Stromal cell of bone marrow (primary cell): ENCODE data around the gene KLF3.
A peak's percentile ranks its signal among the peaks of the same experiment; 100 is the strongest.

Experiments used
- DNase-seq: peaks from one replicate; pipeline ENCODE4 v3.0.0-alpha.2; 2012; ENCODE audit warnings: low read depth

KLF3 gene

DNA sequence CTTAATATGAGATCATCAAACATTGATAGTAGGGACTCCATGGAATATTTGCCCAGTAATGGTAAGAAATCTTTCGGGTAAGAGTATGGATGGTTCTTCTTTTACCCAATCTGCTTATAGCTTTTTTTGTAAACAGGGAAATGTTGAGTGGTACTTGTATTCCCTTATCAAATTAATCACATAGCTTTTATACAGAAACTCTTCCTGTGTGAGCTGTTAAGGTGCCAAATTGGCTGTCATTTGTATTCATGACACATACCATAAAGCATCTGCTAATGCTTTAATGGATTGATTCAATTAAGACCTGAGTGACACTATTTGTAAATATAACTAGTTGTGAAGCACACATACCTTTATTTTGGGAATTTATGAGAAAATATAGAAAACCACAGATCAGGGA lies 34.2 kb downstream of the KLF3 start:
- DNase-seq, result no peak

DNA sequence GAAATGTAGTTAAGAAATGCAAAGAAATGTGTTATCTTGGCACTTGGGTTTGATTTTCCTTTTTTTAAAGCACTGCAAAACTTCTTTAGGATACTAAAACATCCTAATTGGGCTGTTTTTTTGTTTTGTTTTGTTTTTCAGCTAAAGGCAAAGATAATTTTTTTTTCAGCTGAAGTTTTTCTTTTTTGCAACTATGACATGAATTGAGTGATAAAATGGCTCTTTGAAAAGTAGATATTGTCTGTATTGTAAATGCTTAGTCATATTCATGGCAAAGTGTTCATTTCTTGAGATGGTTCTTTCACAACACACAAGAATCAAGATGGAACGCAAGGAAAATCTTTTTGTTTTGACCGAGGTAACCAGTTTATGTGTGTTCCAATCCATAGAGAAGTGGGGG lies 35.1 kb downstream of the KLF3 start:
- DNase-seq, result no peak

DNA sequence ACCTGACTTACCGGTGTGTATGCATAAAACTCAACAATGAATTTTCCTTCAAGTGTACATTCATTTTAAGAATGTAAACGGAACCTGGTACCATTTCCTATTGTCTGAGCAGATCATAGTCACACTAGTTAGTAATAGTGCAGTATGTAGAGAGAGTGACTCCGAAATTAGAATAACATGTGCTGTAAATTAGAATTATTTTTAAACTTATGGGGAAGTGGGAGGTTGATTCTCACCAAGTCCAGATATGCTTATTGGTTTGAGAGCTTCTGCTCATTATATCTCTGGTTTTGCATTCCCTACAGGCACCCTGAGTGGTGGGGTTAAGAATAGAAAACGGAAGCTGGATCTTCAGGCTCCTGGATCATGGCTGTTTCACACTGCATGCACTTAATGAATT lies 39.6 kb downstream of the KLF3 start:
- no peak for DNase-seq

DNA sequence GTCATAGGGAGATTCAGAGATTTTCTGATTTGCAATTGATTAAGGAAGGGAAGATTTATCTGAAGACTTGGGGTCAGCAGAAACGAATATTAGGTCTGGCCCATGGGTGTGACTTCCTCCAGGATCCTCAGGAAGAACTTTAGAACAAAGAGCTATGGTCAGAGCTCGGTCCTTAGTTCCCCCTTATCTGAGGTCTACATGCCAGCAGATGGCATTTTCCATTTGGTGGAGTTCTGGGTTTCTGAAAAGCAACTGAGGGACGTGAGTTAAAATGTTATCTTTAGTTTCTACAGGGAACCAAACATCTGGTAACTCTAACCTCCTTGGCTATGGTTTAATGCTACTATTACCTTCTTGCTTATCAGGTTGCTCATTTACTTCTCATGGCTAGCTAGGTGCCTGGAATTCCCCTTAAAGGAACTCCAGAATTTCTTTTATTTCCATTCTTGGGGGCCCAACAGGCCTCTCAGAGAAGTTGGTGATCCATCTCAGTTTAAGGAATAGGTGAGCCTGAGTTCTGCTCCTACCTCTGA lies 40.7 kb downstream of the KLF3 start:
- DNase-seq, result no peak

DNA sequence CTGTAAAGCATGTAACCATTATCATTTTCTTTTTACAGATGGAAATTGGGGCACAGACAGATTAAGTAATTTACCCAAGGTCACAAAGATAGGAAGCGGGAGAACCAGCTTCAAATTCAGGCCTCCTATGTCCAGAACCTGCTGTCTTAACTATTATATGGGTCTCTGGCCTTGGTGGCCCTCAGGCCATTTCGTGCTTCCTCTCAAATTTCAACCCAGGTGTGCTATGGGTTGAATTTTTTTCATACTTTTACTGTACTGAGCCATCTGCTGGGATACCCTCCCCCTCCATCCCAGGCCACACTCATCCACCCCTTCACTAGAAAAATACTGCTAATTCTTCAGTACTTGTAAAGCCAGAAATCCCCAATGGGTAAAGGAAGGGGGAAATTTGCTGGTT lies 42.3 kb downstream of the KLF3 start:
- DNase-seq, result no peak

DNA sequence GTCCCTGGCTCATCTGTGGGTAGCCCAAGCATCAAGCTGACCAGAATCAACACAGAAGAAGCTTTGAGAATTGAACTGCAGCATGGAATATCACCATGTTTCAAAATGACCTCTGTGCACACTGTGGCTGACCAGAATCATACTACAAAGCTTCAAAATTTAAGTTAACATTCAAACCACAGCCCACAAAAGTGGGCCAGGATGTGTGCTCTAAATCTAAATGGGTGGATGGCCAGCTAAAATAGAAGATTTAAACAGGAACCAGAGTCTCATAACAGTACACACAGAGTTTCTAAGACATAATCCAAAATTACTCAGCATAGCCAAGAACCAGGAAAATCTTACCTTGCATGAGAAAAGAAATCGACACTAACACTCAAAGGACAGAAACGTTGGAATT lies 46.1 kb downstream of the KLF3 start:
- no peak for DNase-seq

DNA sequence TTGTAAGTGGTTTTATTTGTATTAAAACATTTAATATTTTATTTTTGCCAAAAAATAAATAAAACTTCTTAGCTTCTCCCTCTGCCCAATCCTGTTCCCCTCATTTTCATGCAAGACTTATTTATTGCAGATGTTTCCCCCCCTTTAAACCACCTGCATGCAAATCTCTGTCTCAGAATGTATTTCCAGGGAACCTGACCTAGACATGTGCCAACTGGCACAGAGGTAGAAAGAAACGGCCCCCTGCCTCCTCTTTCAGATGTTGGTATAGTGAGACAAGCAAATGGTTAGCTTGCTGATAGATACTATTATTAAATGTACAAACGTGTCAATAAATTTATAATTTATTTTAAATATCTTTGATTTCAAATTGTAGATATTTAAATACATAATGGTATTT lies 47.1 kb downstream of the KLF3 start:
- DNase-seq, result no peak

DNA sequence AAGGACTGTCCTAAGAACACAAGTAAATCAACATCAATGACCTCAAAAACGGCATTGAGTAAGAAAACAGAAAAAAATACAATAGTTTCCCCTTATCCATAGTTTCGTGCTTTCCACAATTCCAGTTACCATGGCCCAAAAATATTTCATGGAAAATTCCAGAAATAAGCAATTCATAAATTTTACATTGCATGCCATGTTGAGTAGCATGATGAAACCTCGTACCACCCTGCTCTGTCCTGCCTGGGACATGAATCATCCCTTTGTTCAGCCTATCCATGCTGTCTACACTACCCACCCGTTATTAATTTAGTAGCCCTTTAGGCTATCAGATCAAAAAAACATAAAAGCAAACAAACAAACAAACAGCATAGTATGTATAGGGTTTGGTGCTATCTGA lies 51.1 kb downstream of the KLF3 start:
- no peak for DNase-seq

DNA sequence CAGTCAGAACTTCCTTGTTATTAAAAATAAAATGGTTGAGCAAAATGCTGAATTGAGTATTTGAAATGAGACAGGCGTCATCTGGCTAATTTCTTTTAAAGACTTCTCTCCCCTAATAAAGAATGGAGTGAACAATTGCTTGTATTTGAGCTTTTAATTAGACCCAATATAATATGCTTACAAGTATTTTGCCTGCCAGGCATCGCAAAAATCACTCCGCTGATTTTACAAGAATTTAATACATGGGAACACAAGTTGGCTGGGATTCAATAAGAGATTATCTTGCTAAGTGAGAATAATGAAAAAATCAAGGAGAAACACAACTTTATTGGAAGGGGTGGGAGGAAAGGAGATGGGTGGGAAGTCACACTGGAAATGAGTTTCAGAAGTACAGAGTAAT lies 52.3 kb downstream of the KLF3 start:
- DNase-seq, result no peak

DNA sequence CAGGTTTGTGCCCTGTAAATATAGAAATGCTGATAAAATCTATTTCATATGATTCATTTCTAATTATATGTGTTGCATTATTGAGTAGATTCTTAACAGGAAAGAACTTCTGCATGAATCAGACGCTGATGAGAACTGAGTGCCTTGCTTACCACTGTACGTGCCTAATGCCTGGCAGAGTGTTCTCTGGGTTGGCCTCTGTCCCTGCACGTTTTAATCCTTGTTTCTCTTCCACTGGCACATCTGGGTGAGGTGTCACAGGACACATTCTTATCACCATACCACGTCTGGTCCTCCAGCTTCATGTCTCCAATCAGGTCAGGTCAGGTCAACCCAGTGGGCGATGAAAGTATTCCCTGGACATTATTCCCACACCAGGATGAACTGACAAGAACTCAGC lies 53.6 kb downstream of the KLF3 start:
- peak; percentile 9 for DNase-seq

DNA sequence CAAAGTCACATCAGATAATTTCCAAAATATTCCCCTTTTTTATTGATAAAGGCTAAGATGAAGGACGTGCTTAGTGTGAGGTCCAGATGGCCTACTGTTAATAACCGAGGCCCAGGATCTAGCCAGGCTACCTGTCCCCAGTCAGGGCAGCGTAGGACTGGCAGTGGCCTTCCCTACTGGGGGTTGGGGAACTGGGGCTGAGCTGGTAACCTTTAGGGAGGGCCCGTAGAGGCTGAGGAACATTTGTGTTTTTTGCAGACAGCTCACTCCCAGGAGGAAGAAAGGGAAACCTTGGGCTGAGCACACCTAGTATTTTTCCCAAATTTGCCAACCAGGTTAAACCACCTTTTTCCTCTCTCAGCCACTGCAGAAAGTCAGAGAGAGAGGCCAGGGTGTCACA lies 59.1 kb downstream of the KLF3 start:
- no peak for DNase-seq

DNA sequence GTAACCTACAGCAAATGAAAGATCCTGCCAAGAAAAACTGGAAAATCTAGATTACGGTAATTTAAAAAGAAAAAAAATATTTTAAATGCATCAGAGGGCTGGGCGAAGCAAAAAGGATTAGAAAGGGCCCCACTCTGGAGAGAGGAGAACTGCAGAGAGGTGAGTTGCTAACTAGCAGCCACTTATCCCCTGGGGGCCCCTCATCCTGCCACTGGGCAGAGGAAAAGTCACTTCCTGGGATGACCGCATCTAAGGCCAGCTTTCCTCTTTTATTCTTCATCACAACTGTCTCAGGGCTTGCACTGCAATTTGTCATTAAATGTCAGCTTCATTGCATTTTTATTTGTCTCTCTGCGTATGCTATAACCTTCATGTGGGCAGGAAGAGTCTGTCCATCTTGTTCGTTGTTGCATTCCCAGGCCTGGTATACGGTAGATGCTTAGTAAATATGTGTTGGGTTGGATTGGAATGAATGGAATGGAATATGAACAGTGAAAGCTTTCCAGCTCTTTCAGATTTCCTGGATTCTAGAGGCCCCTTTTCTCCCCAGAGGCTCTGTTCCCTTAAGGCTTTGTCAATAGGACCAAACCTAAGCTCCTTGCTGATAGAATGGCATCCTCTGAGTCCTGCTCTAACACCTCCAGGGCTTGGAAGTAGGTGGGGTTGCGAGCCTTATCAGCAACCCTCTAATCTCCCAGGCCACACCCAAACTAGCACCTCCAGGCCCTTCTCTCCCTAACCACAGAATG lies 59.9 kb downstream of the KLF3 start:
- no peak for DNase-seq

DNA sequence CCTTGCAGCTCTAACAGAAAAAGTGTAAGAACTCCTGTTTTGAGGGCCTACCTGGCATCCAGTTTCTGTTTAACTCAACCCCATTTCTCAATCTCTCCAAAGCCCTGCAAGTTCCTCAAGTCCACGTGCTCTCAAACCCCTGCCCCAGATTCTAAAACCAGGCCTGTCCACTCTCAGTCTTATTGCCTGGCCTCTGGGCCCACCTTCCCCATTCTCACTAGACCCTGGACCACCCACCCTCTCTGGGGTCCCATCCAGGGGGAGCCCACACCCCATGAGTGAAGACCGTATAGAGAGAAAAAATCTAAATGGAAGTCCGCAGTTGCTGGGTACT lies 60.4 kb downstream of the KLF3 start:
- DNase-seq, result no peak

DNA sequence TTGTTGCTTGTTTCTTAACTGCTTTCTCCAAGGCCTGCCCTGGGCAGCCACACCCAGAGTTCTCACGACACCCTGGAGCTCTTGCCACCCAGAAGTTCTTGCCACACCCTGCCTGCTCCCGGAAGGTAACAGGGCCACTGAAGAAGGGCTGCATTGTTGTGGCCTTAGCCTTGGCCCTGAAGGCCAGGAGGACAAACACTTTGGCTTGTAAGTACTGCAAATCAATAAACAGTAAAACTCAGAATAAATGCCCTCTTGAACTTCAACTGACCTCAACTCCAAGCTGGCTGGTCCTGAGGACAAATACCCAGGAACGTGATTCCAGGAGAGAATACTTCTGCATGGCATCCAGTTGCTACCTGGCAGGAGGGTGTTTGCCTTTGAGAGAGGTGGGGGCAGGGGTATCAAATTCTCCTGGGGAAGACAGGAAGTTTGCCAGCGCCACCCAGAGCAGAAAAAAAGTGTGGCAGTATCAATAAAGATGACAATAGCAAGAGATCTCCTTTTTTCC lies 64.7 kb downstream of the KLF3 start:
- DNase-seq, result no peak

DNA sequence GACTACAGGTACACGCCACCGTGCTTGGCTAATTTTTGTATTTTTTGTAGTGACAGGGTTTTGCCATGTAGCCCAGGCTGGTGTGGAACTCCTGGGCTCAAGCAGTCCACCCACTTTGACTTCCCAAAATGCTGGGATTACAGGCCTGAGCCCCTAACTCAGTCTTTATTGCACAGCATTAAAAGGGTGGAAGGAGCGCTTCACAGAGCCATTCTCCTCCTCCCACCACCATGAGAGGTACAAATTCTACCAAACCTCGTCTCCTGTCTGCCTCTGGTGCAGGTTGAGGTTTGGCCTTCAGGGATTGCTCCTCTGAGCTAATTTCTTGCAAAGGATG lies 66.5 kb downstream of the KLF3 start:
- no peak for DNase-seq

DNA sequence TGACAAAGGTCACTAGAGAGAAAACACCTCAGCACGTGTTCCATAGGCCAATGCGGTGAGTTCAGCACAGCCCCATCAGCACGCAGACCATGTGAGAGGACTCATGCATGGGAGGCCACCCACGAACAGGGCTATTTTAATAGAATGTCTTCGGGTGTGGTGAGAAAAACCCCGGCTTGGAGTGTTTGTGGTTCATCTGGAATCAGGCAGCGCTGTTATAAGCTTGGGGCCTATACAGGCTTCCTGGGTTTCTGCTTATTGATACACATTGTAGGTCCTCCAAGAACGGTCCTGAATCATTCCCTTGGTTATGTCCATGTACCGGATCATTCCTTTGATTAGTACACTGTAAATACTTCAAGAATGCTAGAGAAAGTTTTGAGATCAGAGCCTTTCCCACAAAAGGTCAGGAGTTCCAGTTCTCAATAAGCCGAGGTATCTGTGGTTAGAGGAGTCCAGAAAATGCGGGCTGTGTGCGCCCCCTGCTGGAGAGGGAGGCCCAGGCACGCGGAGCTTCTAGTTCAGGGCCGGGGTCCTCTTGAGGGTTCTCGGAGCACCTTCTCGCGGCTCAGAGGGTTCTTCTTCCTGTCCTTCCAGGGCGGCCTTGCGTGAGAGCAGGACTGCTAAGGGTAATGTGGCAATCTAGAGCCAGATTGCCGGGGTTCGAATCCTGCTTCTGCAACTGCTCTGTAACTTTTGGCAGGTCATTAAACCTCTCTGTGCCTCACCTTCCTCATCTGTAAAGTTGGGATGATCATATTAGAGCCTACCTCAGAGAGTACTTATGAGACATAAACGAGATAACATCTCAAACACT lies 67.0 kb downstream of the KLF3 start:
- peak; percentile 70 for DNase-seq

DNA sequence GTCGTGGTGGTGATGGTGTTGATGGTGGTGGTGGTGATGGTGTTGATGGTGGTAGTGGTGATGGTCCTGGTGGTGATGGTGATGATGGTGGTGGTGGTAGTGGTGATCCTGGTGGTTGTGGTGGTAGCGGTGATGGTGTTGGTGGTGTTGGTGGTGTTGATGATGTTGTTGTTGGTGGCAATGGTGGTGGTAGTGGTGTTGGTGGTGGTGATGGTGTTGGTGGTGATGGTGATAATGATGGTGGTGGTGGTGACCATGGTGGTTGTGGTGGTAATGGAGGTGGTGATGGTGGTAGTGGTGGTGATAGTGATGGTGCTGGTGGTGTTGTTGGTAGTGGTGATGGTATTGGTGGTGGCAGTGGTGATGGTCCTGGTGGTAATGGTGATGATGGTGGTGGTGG lies 69.7 kb downstream of the KLF3 start:
- DNase-seq, result no peak

DNA sequence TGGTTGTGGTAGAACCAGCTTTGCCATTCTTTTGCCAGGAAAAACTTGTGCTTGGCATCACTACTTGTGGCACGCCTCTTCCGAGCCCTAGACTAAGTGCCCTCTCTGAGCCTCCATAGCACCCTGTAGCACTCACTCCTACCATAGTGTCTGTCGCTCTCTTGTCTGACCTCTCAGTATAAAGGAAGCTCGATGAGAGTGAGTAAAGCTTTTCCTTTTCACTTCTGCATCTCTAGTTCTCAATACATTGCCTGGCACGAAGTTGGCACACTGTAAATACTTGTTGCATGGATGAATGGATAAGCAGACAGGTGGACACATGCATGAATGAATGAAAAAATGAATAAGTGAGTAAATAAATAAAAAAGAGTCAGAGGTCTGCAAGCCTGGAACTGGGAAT lies 70.4 kb downstream of the KLF3 start:
- no peak for DNase-seq

DNA sequence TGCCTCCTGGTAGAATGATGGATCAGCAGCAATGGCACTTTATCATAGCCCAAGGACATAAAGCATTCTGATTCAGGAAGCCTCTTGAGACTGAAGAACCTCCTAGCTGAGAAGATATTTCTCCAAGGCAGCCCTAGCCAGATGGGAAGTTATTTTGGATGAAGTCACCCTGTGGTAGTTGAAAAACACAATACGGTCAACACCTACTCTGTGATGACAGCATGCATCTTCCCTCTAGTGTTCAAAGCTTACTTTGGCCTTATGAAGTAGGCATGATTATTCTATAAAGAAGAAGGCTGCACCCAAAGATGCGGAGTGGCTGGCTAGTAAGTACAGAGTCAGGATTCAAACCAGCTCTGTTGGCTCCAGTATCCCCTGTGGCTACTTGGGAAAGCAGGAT lies 70.9 kb downstream of the KLF3 start:
- DNase-seq, result no peak

DNA sequence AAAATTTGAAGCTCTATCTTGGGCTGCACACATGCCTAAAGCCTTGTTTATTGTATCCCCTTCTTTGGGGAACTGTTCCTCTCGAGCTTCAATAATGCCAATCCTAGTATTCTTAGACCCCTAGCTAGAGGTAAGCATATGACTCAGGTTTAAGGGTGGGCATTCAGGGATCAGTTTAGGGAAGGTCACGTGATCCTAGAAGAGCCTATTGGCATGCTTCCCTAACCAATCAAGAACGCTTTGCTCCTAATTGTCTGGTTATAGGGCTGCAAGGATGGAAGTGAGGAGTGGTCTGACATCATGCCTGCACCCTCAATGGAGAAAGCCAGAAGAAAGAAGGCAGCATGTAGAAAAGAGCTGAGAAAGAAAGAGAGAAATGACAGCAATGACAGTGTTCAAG lies 71.9 kb downstream of the KLF3 start:
- no peak for DNase-seq

DNA sequence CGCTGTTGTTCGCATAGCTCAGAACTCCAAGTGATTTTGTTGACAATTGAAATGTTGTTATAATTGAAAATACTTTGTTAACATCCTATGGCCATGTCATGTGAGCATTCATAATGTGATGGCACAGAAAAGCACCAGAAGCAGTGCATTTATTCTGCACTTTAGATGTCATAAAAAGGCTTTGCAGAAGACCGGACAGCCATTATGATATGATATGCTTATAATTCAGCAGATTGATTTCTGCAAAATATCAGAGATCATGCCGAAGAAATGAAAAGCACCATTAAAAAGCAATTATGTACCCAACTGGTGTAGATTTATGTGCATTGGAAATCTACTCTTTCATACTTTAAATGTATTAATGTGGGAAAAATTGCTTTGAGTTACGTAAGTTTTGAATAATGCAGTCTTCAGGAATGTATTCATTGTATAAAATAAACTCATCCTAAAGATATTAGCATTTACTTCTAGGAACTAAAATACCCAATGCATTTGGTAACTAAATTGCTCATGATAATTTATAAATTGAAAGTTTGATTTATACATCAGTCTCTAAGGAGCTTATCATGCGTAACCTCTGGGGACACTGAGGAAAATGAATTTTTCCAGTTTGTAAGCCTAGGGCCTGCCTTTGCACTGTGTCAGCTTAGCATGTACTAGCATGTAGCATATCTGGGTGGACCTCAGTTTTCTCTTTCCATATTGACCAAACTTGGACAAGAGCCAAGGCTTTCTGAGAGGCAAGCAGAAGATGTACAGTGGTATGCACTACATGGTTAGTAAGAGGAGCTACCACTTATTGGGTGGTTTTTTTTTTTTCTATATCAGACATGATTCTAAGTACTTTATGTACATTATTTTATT lies 75.2 kb downstream of the KLF3 start:
- DNase-seq, result no peak

DNA sequence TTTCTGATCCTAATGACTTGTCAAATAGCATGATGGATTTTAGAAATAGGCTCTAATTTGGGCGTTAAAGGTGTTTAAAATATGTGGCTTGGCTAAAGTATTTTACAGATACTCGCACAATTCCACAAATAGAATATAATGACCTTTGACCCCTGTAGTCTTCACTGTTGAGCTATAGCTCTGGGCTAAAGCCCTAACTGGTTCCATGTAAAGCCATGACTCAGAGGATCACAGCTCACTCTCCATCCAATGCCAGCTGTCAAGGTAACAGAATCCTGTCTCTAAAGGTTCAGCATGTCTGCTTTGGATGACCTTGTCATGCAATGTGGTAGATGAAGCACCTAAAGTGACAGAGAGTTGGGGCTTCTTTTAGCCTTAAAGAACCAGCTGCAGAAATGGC lies 76.3 kb downstream of the KLF3 start:
- no peak for DNase-seq

DNA sequence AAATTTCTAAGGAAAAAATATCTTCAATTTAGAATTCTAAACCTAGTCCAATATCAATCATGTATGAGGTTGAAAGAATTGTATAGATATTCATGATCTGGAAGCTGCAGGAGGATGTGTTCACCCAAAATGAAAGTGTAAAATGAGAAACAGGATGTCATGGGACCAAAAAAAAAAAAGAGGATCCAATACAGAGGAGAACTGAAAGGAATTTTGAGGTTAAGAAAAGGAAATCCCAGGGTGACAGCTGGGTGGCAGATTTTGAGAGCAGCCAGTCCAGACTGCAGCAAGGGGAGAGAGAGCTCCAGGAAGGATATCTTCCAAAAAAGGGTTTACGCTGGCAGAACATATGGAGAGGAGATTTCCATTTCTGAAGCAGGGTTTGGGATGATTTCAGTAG lies 79.9 kb downstream of the KLF3 start:
- no peak for DNase-seq
